GM21423 (cell line): ENCODE data around the gene GET4.
"Not testable (repeated sequence)": the region's sequence is repeated elsewhere in the genome, so short reads cannot be mapped to it uniquely, and the experiment has no call there.

Source experiments
- ATAC-seq: cut with Tn5 transposase; IDR thresholded peaks from one replicate; pipeline ENCODE4 v1.9.1; 2021; ENCODE audit warnings: mild to moderate bottlenecking, moderate library complexity; ENCODE audit not compliant: unreplicated experiment

The GET4 gene

DNA sequence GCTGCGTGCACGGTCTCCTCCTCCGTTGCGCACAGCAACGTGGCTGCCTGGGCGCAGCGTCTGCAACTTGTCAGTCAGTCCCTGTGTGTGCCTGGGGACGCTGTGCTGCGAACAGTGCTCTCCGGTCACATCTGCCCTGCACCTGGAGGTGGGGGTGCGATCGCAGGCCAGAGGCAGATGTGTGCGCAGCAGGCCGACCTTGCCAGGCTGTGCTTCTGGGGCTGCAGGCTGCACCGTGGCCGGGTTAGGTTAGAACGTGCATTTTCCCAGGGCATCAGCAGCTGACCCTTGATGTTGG is 8.2 kb upstream of the GET4 start:
- no peak for ATAC-seq

GRCh38 chr7:869348-869747 is 7.0 kb upstream of the GET4 start:
- no peak for ATAC-seq

DNA sequence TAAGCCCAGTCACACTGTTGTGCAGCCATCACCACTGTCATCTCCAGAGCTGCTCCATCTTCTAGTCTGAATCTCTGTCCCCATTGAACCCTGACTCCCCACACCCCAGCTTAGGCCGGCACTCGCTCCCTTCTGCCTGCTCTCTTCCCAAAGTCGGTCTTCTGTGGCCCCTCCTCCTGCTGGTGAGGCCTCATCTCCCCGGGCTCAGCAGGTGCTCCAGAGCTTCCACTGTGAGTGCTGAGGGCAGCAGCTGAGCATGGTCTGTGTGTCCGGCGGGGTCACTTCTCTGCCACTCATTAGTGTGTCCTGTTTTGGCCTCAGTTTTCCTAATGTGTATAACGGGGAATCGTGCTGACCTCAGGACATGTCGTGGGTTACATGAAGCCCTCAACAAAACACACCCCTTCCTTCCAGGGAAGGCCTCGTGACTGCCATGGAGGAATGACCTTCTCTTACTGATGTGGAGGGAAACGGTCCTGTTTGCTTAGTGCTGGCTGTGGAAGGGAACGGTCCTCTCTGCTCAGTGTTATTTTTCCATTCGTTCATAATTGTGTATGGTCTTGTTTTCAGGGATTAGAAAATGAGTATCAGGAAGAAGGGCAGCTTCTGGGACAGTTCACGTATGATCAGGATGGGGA is 4.3 kb upstream of the GET4 start:
- ATAC-seq, result no peak

DNA sequence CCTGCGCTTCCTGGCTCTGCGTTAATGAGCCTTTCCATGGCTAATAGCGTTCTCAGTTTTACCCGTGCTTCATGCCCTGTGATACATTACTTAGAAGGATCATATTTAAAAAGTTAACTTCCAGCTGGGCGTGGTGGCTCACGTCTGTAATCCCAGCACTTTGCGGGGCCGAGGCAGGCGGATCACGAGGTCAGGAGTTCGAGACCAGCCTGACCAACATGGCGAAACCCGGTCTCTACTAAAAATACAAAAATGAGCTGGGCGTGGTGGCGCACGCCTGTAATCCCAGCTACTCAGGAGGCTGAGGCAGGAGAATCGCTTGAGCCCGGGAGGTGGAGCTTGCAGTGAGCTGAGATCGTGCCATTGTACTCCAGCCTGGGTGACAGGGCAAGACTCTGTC is 3.7 kb upstream of the GET4 start:
- ATAC-seq, result not testable (repeated sequence)

- ATAC-seq, result no peak
Measured at GRCh38 chr7:873367-874002, 2.9 kb upstream of the GET4 start.

DNA sequence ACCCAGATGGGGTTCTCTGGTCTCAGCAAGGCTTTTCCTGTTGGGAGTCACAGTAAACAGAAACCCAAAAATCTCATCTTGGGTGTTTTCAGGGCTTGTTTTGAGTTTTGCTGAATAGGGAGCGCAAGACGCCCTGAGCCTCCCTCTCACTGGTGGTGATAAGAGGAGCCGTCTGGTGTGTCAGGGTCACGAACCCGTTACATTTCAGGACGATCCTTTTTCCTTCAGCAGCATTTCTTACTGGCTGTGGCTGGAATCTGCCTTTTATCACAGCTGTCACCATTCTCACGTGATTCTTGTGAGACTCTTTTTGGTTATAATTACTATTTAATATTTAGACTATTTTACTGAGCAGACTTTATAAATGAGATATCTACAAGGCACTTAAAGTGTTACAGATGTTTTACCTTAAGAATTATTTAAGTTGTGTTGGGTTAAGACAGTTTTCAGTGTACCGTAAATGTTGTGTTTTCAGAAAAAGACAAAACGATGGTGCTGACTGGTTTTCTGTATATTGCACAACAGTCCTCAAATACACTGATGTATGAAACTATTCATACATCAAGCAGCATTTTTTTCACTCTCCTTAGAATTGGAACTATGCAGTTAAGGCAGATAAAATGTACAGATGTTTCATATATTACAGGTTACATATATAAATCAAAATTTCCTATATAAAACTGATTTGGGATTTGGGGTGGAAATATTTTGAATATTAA is 2.2 kb upstream of the GET4 start:
- ATAC-seq, result no peak

DNA sequence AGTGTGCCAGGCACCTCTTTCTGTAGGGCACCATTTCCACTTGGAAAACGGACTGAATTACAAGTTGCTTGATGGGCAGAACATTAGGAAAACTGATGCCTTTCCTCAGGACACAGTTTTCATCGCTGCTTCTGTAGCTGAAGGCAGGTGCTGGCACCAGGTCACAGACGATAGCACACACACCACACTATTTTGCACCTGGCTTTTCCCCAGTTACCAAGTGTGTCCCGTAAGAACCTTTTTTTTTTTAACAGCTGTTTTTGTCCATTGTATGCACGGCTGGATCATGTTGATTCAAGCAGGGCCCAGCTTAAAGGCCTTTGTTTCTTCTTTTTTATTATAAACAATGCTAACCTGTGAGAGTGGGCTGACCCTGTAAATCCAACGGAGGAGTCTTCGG is 1.3 kb upstream of the GET4 start:
- ATAC-seq, result no peak

DNA sequence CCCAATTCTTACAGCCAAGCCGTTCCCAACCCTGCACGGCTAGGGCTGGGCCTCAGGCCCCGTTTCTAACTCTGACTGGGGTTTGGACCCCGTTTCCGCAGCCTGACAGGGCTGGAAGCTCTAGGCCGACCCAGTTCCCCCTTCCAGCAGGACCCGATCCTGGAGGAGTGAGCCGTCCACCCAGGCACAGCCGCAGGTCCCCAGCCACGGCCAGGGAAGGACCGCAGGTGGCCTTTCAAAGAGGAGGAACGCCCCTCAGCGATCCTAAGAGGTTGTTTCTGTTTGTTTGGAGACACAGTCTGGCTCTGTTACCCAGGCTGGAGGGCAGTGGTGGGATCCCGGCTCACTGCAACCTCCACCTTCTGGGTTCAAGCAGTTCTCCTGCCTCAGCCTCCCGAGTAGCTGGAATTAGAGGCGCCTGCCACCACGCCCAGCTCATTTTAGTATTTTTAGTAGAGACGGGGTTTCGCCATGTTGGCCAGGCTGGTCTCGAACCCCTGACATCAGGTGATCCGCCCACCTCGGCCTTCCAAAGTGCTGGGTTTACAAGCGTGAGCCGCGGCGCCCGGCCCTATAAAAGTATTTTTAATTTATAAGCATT is 778 bp upstream of the GET4 start:
- no peak for ATAC-seq

- ATAC-seq, result peak; percentile 18
Measured at GRCh38 chr7:876972-877311, 588 bp downstream of the GET4 start.

GRCh38 chr7:877312-878232 is 1.2 kb downstream of the GET4 start:
- no peak for ATAC-seq

GRCh38 chr7:879093-879492 is 2.7 kb downstream of the GET4 start:
- no peak for ATAC-seq

DNA sequence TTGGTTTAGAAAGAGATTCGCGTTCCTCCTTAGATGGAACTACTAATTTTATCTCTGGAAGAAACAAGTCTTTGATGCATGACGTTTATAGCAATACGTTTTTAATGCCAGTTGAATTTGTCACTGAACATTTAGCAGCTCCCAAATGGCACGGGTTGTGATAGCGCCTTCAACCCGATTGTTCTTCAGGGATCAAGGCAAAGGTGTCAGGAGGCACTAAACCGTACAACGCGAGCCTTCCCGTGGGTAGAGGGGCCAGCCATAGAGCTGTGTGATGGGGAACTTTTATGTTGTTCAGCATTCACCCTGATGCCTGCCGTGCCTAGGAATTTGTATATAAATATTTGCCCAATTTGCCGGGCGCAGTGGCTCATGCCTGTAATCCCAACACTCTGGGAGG is 3.4 kb downstream of the GET4 start:
- ATAC-seq, result no peak

DNA sequence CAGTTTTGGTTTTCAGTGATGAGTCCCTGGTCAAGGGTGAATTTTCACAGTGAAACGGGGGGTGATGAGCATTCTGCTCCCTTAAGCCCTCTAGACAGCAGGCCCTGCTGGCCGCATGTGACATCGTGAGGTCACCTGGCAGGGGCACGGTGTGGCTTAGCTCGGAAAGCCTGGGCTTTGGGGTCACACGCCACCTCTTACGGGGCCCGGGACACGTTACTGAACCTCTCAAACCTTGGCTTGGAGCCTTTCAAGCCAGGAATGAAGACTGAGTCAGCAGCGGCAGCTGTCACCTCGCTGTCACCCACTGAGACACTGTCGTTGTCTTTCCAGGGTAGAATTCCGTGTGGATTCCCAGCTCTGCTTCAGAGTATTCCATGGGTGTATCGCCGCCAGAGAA is 4.1 kb downstream of the GET4 start:
- ATAC-seq, result no peak

DNA sequence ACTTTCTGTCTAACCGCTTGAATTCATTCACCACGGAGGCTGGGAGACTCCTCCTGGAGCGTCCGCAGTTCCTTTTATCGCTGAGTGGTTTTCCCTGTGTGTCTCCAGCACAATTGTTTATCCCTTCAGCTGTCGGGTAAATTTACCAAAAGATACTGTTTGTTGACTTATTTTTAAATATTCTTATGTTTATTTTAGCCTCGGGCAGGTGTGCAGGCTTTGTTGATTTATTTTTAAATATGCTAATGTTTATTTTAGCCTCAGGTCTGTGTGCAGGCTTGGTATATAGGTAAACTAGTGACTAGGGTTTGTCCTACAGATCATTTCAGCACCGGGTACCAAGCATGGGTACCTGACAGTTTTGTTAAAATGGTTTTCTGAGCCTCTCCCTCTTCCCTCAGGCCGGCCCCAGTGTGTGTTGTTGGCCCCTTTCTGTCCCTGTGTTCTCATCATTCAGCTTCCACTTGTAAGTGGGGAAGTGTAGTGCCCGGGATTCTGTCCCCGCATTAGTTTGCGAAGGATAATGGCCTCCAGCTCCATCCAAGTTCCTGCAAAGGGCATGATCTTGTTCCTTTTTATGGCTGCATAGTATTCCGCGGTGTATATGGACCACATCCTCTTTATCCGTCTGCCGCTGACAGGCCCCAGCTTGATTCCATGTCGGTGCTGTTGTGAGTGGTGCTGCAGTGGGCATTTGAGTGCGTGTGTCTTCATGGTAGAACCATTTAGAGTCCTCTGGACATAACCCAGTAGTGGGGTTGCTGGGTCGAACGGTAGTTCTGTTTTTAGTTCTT is 5.3 kb downstream of the GET4 start:
- ATAC-seq, result no peak

GRCh38 chr7:882336-883035 is 6.1 kb downstream of the GET4 start:
- ATAC-seq, result no peak

GRCh38 chr7:883055-884021 is 7.0 kb downstream of the GET4 start:
- no peak for ATAC-seq

GRCh38 chr7:884191-885003 is 8.0 kb downstream of the GET4 start:
- ATAC-seq, result no peak
